ENCODE data around the gene ZNF827. TPM values are rescaled to one million over a fixed set of nuclear protein-coding genes. Genes with fewer than 3 reads are reported as not detected.

Gene ZNF827
- total RNA-seq, 1 donor from 2014 or later: 14.1 TPM

DNA sequence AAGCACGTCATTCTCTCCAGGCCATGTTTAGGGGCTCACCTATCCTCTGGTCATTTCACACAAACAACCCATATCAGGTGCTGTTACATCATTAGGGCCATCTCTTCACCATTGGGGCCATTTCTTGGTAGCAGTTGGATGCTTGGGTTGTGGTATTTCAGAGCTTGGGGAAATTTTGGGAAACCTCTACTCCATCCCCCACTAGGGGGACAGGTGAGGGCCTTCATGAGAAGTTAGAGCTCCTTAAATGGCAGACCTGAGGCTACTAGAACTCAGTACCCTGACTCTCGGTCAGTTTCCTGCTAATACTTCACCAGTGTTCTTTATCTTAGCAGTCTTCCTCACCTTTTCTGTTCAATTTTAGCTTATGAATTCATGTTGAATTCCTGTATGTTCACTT is 50.2 kb downstream of the ZNF827 start:
- TF ChIP-seq, protein P1, sequence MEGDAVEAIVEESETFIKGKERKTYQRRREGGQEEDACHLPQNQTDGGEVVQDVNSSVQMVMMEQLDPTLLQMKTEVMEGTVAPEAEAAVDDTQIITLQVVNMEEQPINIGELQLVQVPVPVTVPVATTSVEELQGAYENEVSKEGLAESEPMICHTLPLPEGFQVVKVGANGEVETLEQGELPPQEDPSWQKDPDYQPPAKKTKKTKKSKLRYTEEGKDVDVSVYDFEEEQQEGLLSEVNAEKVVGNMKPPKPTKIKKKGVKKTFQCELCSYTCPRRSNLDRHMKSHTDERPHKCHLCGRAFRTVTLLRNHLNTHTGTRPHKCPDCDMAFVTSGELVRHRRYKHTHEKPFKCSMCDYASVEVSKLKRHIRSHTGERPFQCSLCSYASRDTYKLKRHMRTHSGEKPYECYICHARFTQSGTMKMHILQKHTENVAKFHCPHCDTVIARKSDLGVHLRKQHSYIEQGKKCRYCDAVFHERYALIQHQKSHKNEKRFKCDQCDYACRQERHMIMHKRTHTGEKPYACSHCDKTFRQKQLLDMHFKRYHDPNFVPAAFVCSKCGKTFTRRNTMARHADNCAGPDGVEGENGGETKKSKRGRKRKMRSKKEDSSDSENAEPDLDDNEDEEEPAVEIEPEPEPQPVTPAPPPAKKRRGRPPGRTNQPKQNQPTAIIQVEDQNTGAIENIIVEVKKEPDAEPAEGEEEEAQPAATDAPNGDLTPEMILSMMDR (conservative IDR thresholded peaks at IDR 0.05; ENCODE audit: low read depth, low read length): peak; percentile 34
- DNase-seq (ENCODE audit: low read depth): no peak
- H3K4me3 ChIP-seq (ENCODE audit: low read depth, low read length): no peak overlapping the region

DNA sequence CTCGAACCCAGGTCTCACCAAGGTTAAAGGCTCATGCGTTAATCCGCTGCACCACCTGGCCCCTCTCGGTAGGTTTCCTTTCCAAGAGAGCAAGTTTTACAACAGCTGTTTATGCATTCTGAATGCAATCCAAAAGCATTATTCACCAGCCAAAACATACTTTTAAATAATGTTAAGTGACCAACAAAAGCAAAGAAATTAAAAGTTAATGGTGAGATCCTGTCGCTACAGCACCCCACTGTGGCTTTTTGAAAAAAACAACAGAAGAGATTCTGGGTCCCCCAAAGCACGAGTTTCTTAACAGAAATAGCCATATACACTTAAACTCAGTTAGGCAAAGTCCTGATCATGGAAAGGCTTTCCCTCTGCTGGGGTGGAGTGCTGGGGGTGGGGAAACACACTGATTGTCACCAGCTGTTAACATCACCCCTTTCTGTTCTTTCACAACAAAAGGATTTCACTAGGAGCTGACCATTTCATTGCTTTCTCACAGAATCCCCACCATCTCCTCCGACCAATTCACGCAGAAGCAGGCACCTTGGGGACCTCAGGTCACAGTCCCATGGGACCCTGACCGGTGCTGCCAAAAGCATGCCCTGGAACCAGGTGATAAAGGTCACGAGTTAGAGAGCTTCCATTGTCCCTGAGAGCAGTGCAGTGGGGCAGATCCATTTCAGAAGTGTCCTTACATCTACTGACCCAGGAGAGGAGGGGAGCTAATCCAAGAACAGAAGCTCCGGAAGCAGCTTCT is 51.2 kb downstream of the ZNF827 start:
- H3K4me3 ChIP-seq (ENCODE audit: low read depth, low read length): no peak overlapping the region
- TF ChIP-seq, protein P1 (conservative IDR thresholded peaks at IDR 0.05; ENCODE audit: low read depth, low read length): no peak
- no peak for DNase-seq (ENCODE audit: low read depth)

DNA sequence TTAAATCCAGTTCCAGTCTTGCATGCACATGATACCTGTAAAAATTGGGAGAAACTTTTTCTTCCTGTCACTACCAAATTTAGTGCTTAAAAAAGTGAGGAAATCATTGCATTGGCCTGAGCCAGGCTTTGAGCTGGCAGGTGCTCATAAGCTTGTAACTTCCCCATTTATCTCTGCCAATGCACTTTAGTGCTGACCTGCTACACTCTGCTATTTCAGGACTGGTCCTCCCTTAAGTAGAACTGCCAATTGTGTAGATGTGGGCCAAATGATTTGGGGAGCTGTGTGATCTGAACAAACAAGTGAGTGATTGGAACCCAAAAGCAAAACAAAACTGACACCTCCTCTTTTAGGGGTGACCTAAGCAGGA is 51.8 kb downstream of the ZNF827 start:
- H3K4me3 ChIP-seq (ENCODE audit: low read depth, low read length): no peak overlapping the region
- DNase-seq (ENCODE audit: low read depth): no peak
- TF ChIP-seq, protein P1 (conservative IDR thresholded peaks at IDR 0.05; ENCODE audit: low read depth, low read length): no peak

DNA sequence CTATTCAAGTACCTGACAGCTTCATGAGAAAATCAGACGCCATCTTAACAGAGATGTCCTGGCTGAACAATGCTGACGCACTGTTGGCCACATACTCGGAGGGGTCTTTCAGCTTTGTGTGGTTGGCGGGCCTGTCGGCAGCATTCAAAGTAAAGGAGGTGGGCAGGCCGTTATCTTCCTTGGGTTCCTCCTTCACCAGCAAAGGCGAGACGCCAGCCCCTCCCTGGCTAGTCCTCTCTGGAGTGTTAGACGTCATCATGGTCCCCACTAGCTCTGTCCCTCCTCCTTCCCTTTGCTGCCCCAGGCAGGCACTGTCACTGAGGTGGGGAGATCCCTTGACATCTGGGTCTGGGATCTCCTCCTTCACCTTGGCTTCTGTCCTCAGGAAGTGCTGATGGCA is 53.0 kb downstream of the ZNF827 start:
- H3K4me3 ChIP-seq (ENCODE audit: low read depth, low read length): no peak overlapping the region
- DNase-seq (ENCODE audit: low read depth): no peak
- TF ChIP-seq, protein P1 (conservative IDR thresholded peaks at IDR 0.05; ENCODE audit: low read depth, low read length): no peak

DNA sequence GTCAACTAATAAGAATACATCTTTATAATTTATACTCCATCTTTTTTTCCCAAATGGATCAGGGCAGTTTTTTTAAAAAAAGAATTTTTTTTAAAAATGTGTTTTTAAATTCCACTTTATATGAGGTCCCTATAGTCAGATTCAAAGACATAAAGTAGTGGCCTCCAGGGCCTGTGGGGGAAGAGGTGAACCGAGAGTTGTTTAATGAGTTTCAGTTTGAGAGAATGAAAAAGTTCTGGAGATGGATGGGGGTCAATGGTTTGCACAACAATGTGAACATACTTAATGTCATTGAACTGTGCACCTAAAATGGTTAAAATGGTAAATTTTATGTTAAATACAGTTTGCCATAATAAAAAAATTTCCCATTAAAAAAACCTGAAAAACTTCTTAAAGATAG is 53.8 kb downstream of the ZNF827 start:
- no peak overlapping the region for H3K4me3 ChIP-seq (ENCODE audit: low read depth, low read length)
- DNase-seq (ENCODE audit: low read depth): no peak
- TF ChIP-seq, protein P1 (conservative IDR thresholded peaks at IDR 0.05; ENCODE audit: low read depth, low read length): no peak

DNA sequence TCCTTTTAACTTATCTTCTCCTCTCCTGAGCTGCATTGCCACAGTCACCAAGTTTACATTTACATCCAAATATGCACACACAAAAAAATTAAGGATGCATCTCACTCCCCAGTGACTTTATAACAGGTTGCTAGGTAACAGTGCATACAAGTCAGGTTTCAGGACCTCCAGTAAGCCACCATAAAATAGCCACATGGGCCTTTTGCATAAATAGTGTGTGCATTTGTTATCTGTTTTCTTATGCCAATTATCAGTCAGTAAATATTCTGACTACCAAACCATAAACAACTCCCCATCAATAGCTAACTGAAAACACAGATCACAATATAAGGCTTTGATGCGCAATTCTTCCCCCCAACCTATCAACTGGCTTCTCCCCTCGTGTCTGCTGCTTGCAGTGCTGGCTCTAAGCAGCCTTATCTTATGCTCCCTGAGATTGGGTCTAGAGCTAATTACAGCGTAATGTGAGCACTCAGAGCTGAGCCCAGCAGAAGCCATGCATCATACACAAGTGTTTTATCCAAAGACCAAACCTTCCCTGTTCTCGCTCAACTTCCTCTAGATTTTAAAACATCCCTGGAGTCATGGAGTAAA is 55.4 kb downstream of the ZNF827 start:
- no peak overlapping the region for H3K4me3 ChIP-seq (ENCODE audit: low read depth, low read length)
- TF ChIP-seq, protein P1 (conservative IDR thresholded peaks at IDR 0.05; ENCODE audit: low read depth, low read length): no peak
- no peak for DNase-seq (ENCODE audit: low read depth)

DNA sequence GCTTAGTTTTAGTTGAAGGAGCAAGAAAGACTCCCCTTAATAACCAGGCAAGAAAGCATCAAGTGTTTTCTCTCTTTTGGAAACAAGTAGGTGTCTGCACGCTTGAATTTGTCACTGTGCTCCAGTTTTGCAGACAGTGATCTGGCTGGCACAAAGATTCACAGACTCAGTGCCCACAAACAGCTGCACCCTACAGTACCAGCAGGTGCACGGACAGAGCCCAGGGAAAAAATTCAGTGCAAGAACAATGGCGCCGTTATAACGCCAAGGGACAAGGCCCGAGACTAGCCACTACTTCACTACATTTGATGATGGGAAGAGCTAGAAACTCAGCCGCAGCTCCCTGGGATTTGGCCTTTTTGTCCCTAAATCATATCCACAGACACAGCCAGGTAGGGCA is 56.0 kb downstream of the ZNF827 start:
- no peak overlapping the region for H3K4me3 ChIP-seq (ENCODE audit: low read depth, low read length)
- no peak for DNase-seq (ENCODE audit: low read depth)
- TF ChIP-seq, protein P1 (conservative IDR thresholded peaks at IDR 0.05; ENCODE audit: low read depth, low read length): no peak

Data from epithelial cell of proximal tubule (primary cell).